GM23248 (cell line): ENCODE results near the gene TBL1XR1.

Source experiments
- EZH2 ChIP-seq: fragments of 200-600 bp; sonication (generic); IDR thresholded peaks from 2 replicates; pipeline ENCODE4 v1.6.1; 2018; ENCODE audit warnings: antibody characterized with exemption, mild to moderate bottlenecking; ENCODE audit not compliant: insufficient read depth, poor library complexity, severe bottlenecking
- EZH2phosphoT487 ChIP-seq: fragments of 200-600 bp; sonication (generic); IDR thresholded peaks from 2 replicates; pipeline ENCODE4 v1.6.1; 2018; ENCODE audit warnings: antibody characterized with exemption, moderate library complexity, mild to moderate bottlenecking, low read depth; ENCODE audit not compliant: insufficient read depth

DNA sequence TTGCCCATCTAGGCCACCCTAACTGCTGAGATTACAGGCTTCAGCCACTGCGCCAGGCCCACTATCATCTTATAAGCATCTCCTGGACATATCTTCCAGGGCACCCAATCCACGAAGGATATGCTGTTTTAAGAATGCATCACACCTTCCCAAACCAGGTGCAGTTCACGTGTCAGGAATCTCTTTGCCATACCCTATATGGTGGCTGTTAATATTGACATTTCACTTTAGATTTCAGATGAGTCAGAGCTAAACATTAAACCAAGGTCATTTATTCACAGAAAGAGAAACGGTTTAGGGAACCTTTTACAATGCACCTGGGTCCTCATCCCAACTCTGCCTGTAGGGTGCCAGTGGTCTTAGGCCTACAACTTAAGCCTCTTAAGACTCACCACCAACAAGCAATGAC, 85.7 kb downstream of the TBL1XR1 start:
- no peak for TF ChIP-seq EZH2phosphoT487
- TF ChIP-seq EZH2: no peak
